Stomach (tissue), 4 donors: ENCODE data around the gene GCNA.

Source experiments
- EP300 ChIP-seq: sonication (generic); formaldehyde crosslinking; IDR thresholded peaks from one replicate; pipeline ENCODE4 v1.6.1; 2017; ENCODE audit warnings: antibody characterized with exemption
- POLR2A ChIP-seq, 4 donors: fragments of 450-650 bp; IDR thresholded peaks; one replicate each; pipeline ENCODE4 v1.6.1; 2016; ENCODE audit warnings: antibody characterized with exemption in 4 of 4, control low read depth in 2 of 4, mild to moderate bottlenecking in 1 of 4, moderate library complexity in 1 of 4
- POLR2AphosphoS5 ChIP-seq, 3 donors: sonication (generic); formaldehyde crosslinking; IDR thresholded peaks; one replicate each; pipeline ENCODE4 v1.6.1; 2016; ENCODE audit warnings: antibody characterized with exemption in 3 of 3
- TF ChIP-seq, protein P1 (sequence below), 7 experiments: fragments of 450-650 bp in 4 of 7; fragments of 200-600 bp in 3 of 7; sonication (generic) in 3 of 7; IDR thresholded peaks; one replicate each; pipeline ENCODE4 v1.5.1; 2016 to 2019; ENCODE audit warnings: antibody characterized with exemption in 7 of 7, control low read depth in 2 of 7, mild to moderate bottlenecking in 1 of 7

DNA sequence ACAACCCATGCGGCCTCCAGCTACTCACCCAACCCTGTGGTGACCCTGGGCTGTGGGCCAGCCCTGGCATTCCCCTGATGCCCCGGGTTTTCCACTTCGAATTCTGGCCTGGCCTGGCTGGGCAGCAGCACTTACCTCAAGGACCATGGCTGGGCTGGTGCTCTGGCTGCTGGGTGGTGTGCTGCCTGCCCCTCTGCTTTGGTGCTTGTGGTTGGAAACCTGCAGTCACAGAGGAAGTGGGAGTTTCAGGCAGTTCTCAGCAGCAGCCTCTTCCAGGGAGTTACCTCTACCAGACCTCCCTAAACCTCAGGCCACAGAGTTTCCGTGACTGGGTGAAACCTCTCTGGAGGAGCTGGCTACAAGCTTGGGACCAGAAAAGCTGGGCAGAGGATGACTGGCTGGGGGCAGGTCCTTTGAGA, 40.1 kb downstream of the GCNA start, which contains the start of gene CXCR3:
- TF ChIP-seq, protein P1, sequence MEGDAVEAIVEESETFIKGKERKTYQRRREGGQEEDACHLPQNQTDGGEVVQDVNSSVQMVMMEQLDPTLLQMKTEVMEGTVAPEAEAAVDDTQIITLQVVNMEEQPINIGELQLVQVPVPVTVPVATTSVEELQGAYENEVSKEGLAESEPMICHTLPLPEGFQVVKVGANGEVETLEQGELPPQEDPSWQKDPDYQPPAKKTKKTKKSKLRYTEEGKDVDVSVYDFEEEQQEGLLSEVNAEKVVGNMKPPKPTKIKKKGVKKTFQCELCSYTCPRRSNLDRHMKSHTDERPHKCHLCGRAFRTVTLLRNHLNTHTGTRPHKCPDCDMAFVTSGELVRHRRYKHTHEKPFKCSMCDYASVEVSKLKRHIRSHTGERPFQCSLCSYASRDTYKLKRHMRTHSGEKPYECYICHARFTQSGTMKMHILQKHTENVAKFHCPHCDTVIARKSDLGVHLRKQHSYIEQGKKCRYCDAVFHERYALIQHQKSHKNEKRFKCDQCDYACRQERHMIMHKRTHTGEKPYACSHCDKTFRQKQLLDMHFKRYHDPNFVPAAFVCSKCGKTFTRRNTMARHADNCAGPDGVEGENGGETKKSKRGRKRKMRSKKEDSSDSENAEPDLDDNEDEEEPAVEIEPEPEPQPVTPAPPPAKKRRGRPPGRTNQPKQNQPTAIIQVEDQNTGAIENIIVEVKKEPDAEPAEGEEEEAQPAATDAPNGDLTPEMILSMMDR (IDR thresholded peaks at IDR 0.05): no peak
- TF ChIP-seq POLR2AphosphoS5 (IDR thresholded peaks at IDR 0.05): no peak
- TF ChIP-seq POLR2A (IDR thresholded peaks at IDR 0.05): no peak
- TF ChIP-seq EP300: no peak
